GM21737 (cell line): ENCODE data around the gene CDC5L.

Experiments
- ATAC-seq: cut with Tn5 transposase; IDR thresholded peaks from one replicate; pipeline ENCODE4 v1.9.1; 2021; ENCODE audit warnings: mild to moderate bottlenecking, moderate library complexity; ENCODE audit not compliant: unreplicated experiment

The CDC5L gene

GRCh38 chr6:44373051-44373450, 14.5 kb upstream of the CDC5L start:
- ATAC-seq: no peak

- no peak for ATAC-seq
Measured at GRCh38 chr6:44373787-44374186, 13.7 kb upstream of the CDC5L start.

- ATAC-seq: no peak
Measured at GRCh38 chr6:44375071-44375470, 12.4 kb upstream of the CDC5L start.

GRCh38 chr6:44377484-44377883, 10.0 kb upstream of the CDC5L start:
- ATAC-seq: no peak

GRCh38 chr6:44377971-44378370, 9.5 kb upstream of the CDC5L start:
- no peak for ATAC-seq

- no peak for ATAC-seq
Measured at GRCh38 chr6:44381739-44382138, 5.8 kb upstream of the CDC5L start.

GRCh38 chr6:44386364-44386928, 1.1 kb upstream of the CDC5L start:
- ATAC-seq: no peak

GRCh38 chr6:44386929-44387345, 569 bp upstream of the CDC5L start:
- peak; percentile 18 for ATAC-seq

- ATAC-seq: peak; percentile 14
Measured at GRCh38 chr6:44388135-44388487, 605 bp downstream of the CDC5L start.

- ATAC-seq: no peak
Measured at GRCh38 chr6:44388887-44389286, 1.4 kb downstream of the CDC5L start.

GRCh38 chr6:44390158-44390683, 2.7 kb downstream of the CDC5L start:
- no peak for ATAC-seq

- no peak for ATAC-seq
Measured at GRCh38 chr6:44395501-44395900, 8.0 kb downstream of the CDC5L start.

- ATAC-seq: no peak
Measured at GRCh38 chr6:44396968-44397367, 9.5 kb downstream of the CDC5L start.

GRCh38 chr6:44397424-44398164, 10.1 kb downstream of the CDC5L start:
- ATAC-seq: no peak

- ATAC-seq: no peak
Measured at GRCh38 chr6:44399991-44400390, 12.5 kb downstream of the CDC5L start.

- no peak for ATAC-seq
Measured at GRCh38 chr6:44400572-44400971, 13.1 kb downstream of the CDC5L start.

- no peak for ATAC-seq
Measured at GRCh38 chr6:44401138-44401537, 13.6 kb downstream of the CDC5L start.

- ATAC-seq: no peak
Measured at GRCh38 chr6:44404022-44404714, 16.7 kb downstream of the CDC5L start.

GRCh38 chr6:44404715-44405099, 17.2 kb downstream of the CDC5L start:
- no peak for ATAC-seq

- ATAC-seq: no peak
Measured at GRCh38 chr6:44407951-44408670, 20.6 kb downstream of the CDC5L start.

- no peak for ATAC-seq
Measured at GRCh38 chr6:44409207-44409794, 21.8 kb downstream of the CDC5L start.
